Endothelial cell of umbilical vein (primary cell): ENCODE measurements around the gene CAPZA2. TPM values are rescaled to one million over a fixed set of nuclear protein-coding genes. Genes with fewer than 3 reads are reported as not detected.

Experiments used
- BruUV-seq: library from RNA; stranded (reverse); fragments of 400-500 nt; replicated peaks from 2 replicates; lab custom pipeline; 2021; lab: Mats Ljungman, UMichigan
- CTCF ChIA-PET: fragments of 300-600, 350-600 bp; sonication (Branson Sonifier 250); formaldehyde crosslinking; loops from one replicate; lab custom pipeline; 2021; ENCODE audit warnings: antibody characterized with exemption, inconsistent platforms; lab: Charles Lee
- POLR2A ChIA-PET: fragments of 300-600, 350-600 bp; sonication (Branson Sonifier 250); formaldehyde crosslinking; loops from one replicate; lab custom pipeline; 2021; ENCODE audit warnings: antibody characterized with exemption, inconsistent platforms; lab: Charles Lee
- DNase-seq: peaks from one replicate; pipeline ENCODE4 v3.0.0-alpha.2; 2011; ENCODE audit warnings: low read depth, low spot score
- FAIRE-seq: peaks from 2 replicates; lab custom pipeline; 2011; peaks lifted over from hg19 to GRCh38; lab: Jason Lieb, UNC
- H2AFZ ChIP-seq: 2 replicates; pipeline ENCODE4 v1.6.0; 2012; ENCODE audit warnings: low read depth, low read length, control low read depth, inconsistent platforms
- H3K27ac ChIP-seq: 2 replicates; pipeline ENCODE4 v1.5.1; 2011; ENCODE audit warnings: low read depth, mild to moderate bottlenecking, control low read depth, low read length, moderate library complexity; ENCODE audit not compliant: insufficient read depth
- H3K27me3 ChIP-seq, 2 experiments: 2 replicates each; pipeline versions ENCODE4 v1.6.0 to v1.6.1; 2011; ENCODE audit warnings: low read length in 2 of 2, mixed read lengths in 1 of 2; ENCODE audit not compliant: control insufficient read depth in 2 of 2, insufficient read depth in 2 of 2
- H3K36me3 ChIP-seq, 2 experiments: 2 replicates in 1 of 2; 3 replicates in 1 of 2; pipeline ENCODE4 v1.5.1; 2011; ENCODE audit warnings: low read length in 2 of 2, mild to moderate bottlenecking in 1 of 2, moderate library complexity in 1 of 2; ENCODE audit not compliant: control insufficient read depth in 2 of 2, insufficient read depth in 2 of 2; ENCODE audit errors: extremely low read depth in 1 of 2
- H3K4me1 ChIP-seq: 3 replicates; pipeline ENCODE4 v1.5.1; 2011; ENCODE audit warnings: mild to moderate bottlenecking, low read length; ENCODE audit not compliant: control insufficient read depth, insufficient read depth; ENCODE audit errors: extremely low read depth
- H3K4me2 ChIP-seq: 2 replicates; pipeline ENCODE4 v1.6.1; 2011; ENCODE audit warnings: low read length, control low read depth, mixed read lengths; ENCODE audit not compliant: insufficient read depth
- H3K4me3 ChIP-seq, 3 experiments: fragments of 200-600 bp in 1 of 3; sonication (generic), shearing (Covaris generic) in 1 of 3; replicated peaks in 1 of 3; 2 replicates each; pipeline ENCODE4 v1.5.1; 2011 to 2016; ENCODE audit warnings: control low read depth in 3 of 3, low read length in 3 of 3, mild to moderate bottlenecking in 2 of 3, inconsistent platforms in 1 of 3, low read depth in 1 of 3, moderate library complexity in 1 of 3; ENCODE audit not compliant: insufficient read depth in 1 of 3
- H3K79me2 ChIP-seq: 2 replicates; pipeline ENCODE4 v1.6.0; 2012; ENCODE audit warnings: low read length, inconsistent platforms; ENCODE audit not compliant: control insufficient read depth, insufficient read depth
- H3K9ac ChIP-seq: replicated peaks from 2 replicates; pipeline ENCODE3; 2011; ENCODE audit warnings: low read length, control low read depth; ENCODE audit not compliant: insufficient read depth; ENCODE audit errors: extremely low read depth
- H3K9me1 ChIP-seq: replicated peaks from 3 replicates; pipeline ENCODE4 v1.6.0; 2011; ENCODE audit warnings: mild to moderate bottlenecking, low read length; ENCODE audit not compliant: control insufficient read depth, insufficient read depth; ENCODE audit errors: extremely low read depth
- H3K9me3 ChIP-seq: replicated peaks from 2 replicates; pipeline ENCODE4 v1.5.1; 2012; ENCODE audit warnings: low read length, inconsistent platforms; ENCODE audit not compliant: control insufficient read depth, insufficient read depth
- H4K20me1 ChIP-seq: replicated peaks from 2 replicates; pipeline ENCODE3; 2011; ENCODE audit warnings: mild to moderate bottlenecking, low read length; ENCODE audit not compliant: control insufficient read depth, insufficient read depth; ENCODE audit errors: extremely low read depth
- CTCF ChIP-seq, 2 donors: IDR thresholded peaks; 1 replicate in 1 of 2; 2 replicates in 1 of 2; pipeline ENCODE4 v1.5.1; 2011; ENCODE audit warnings: low read length in 2 of 2, mild to moderate bottlenecking in 2 of 2, moderate library complexity in 2 of 2, control low read depth in 1 of 2, inconsistent platforms in 1 of 2, low read depth in 1 of 2; ENCODE audit not compliant: insufficient read depth in 1 of 2; ENCODE audit errors: extremely low read depth in 1 of 2
- EZH2 ChIP-seq: IDR thresholded peaks from 2 replicates; pipeline ENCODE4 v1.6.1; 2012; ENCODE audit warnings: borderline replicate concordance, low read depth, mild to moderate bottlenecking, moderate library complexity, low read length, inconsistent platforms; ENCODE audit not compliant: severe bottlenecking
- FOS ChIP-seq: IDR thresholded peaks from 2 replicates; pipeline ENCODE4 v1.6.1; 2011; ENCODE audit warnings: mild to moderate bottlenecking, low read length, moderate library complexity, borderline replicate concordance; ENCODE audit not compliant: insufficient read depth
- GATA2 ChIP-seq: IDR thresholded peaks from 2 replicates; pipeline ENCODE4 v1.7.0; 2011; ENCODE audit warnings: low read depth, mild to moderate bottlenecking, moderate library complexity, mixed read lengths, low read length; ENCODE audit not compliant: insufficient read length, insufficient read depth
- JUN ChIP-seq: IDR thresholded peaks from 2 replicates; pipeline ENCODE4 v1.6.1; 2011; ENCODE audit warnings: borderline replicate concordance, low read depth; ENCODE audit not compliant: insufficient read length, insufficient read depth
- MAX ChIP-seq: IDR thresholded peaks from 2 replicates; pipeline ENCODE4 v1.6.1; 2011; ENCODE audit not compliant: insufficient read depth, insufficient read length
- MYC ChIP-seq: IDR thresholded peaks from one replicate; pipeline ENCODE4 v1.6.1; 2011; ENCODE audit warnings: mild to moderate bottlenecking, low read depth, low read length
- POLR2A ChIP-seq: IDR thresholded peaks from 2 replicates; pipeline ENCODE4 v1.6.1; 2012; ENCODE audit warnings: low read depth, mild to moderate bottlenecking, control low read depth, low read length
- POLR2AphosphoS5 ChIP-seq: IDR thresholded peaks from 2 replicates; pipeline ENCODE4 v1.6.1; 2012; ENCODE audit warnings: low read depth, mild to moderate bottlenecking, control low read depth, low read length, moderate library complexity; ENCODE audit not compliant: insufficient read depth
- dilution Hi-C: fragments of 300-500 bp; cut with MboI; formaldehyde crosslinking; loops from one replicate; pipeline ENCODE4 v1.15.0; 2019; ENCODE audit warnings: low sequenced_read_pairs; ENCODE audit not compliant: extremely low pct_ligation_motif_present
- intact Hi-C: fragments of 100-400 bp; cut with micrococcal nuclease; formaldehyde crosslinking; loops from one replicate; pipeline ENCODE4 v1.10.0; 2022
- polyA plus RNA-seq, 4 experiments: library from polyadenylated mRNA; depleted of rRNA in 3 of 4; stranded (reverse) in 3 of 4; unstranded in 1 of 4; fragments of >200 nt; gene quantifications; 2 replicates each; pipeline versions ENCODE4 v1.2.1 to v1.2.3, GENCODE V29; 2011 to 2012; ENCODE audit warnings: missing spikeins in 1 of 4
- total RNA-seq: library from RNA; stranded (reverse); gene quantifications from 2 replicates; pipeline ENCODE4 v1.2.3, GENCODE V29; 2021

Gene CAPZA2
- total and polyA plus RNA-seq, 2 donors (not counting 3 experiments of a cell fraction or from before 2014, with no cell fraction given), result 48.1 to 347 TPM

GRCh38 chr7:116906391-116906790 lies 44.0 kb downstream of the CAPZA2 start:
- dilution Hi-C loops, result no loop called here

More at GRCh38 chr7:116906391-116906790, 44.0 kb downstream of the CAPZA2 start:
- peaks cover 8 to 21% of the 10 kb centered on the region in 2 experiments for H3K36me3 ChIP-seq
- H3K4me3 ChIP-seq, result no peak overlapping the region
- TF ChIP-seq POLR2A (no peak), POLR2AphosphoS5 (no peak), FOS (no peak), MYC (no peak), GATA2 (no peak), CTCF (IDR thresholded peaks at IDR 0.05; ENCODE audit: extremely low read depth in 1 of 2, insufficient read depth in 1 of 2, low read depth in 1 of 2, low read length in 2 of 2) (no peak), MAX (no peak), EZH2 (no peak), JUN (no peak)
- intact Hi-C loops, result no loop called here
- no peak overlapping the region for H3K27ac ChIP-seq
- FAIRE-seq, result no peak
- no peaks in the 10 kb centered on the region for H3K9me3 ChIP-seq
- peaks cover 24% of the 10 kb centered on the region for H3K79me2 ChIP-seq
- BruUV-seq, result no TSS peak
- CTCF ChIA-PET, result no interaction called here
- no peak overlapping the region for H2AFZ ChIP-seq
- H3K9me1 ChIP-seq, result no peaks in the 10 kb centered on the region
- no peak for DNase-seq
- H3K4me2 ChIP-seq, result no peak overlapping the region
- no peak overlapping the region for H3K9ac ChIP-seq
- no peaks in the 10 kb centered on the region for H3K27me3 ChIP-seq
- POLR2A ChIA-PET, result no interaction called here
- H4K20me1 ChIP-seq, result peaks cover 2% of the 10 kb centered on the region
- no peaks in the 10 kb centered on the region for H3K4me1 ChIP-seq
